Pancreas (tissue), 10 donors: ENCODE measurements around the gene HSPA5. TPM values are rescaled to one million over a fixed set of nuclear protein-coding genes. Genes with fewer than 3 reads are reported as not detected.
"Not testable (repeated sequence)": the region's sequence is repeated elsewhere in the genome, so short reads cannot be mapped to it uniquely, and the experiment has no call there.

Source experiments
- ATAC-seq, 4 donors: fragments of 200-7000 bp; cut with Tn5 transposase; one replicate each; pipeline versions ENCODE4 v1.8.0 to v1.9.1; 2020; ENCODE audit warnings: mild to moderate bottlenecking in 4 of 4, moderate library complexity in 4 of 4
- DNase-seq, 6 donors: peaks; one replicate each; pipeline ENCODE4 v3.0.0-alpha.2; 2020
- FAIRE-seq: peaks from 2 replicates; lab custom pipeline; 2012; peaks lifted over from hg19 to GRCh38; lab: Jason Lieb, UNC
- H3K27ac ChIP-seq, 4 donors: fragments of 200-600 bp; sonication (generic); 1 replicate in 3 of 4; 2 replicates in 1 of 4; pipeline versions ENCODE4 v1.5.0 to v1.8.0; 2020
- H3K27me3 ChIP-seq, 4 donors: fragments of 200-600 bp; one replicate each; pipeline ENCODE4 v1.8.0; 2021
- H3K36me3 ChIP-seq, 3 donors: fragments of 200-600 bp; sonication (generic) in 1 of 3; one replicate each; pipeline versions ENCODE4 v1.5.0 to v1.8.0; 2020 to 2021
- H3K4me1 ChIP-seq, 3 donors: fragments of 200-600 bp; one replicate each; pipeline ENCODE4 v1.8.0; 2021
- H3K4me3 ChIP-seq, 4 donors: fragments of 200-600 bp; sonication (generic) in 2 of 4; one replicate each; pipeline versions ENCODE4 v1.5.0 to v1.8.0; 2020 to 2021
- H3K9me3 ChIP-seq, 4 donors: fragments of 200-600 bp; one replicate each; pipeline ENCODE4 v1.8.0; 2021
- whole genome bisulfite sequencing, 2 donors: extraction: QIAGEN DNeasy Blood & Tissue Kit; methylation state at CpG; one replicate each; pipeline ENCODE4 v1.1.7; 2013; 5-methylcytosine and 5-hydroxymethylcytosine counted together
- intact Hi-C, 3 donors: fragments of 100-400 bp; cut with DNase I; formaldehyde crosslinking; loops; one replicate each; pipeline versions ENCODE4 v1.11.1 to v1.14.2; 2022
- polyA plus RNA-seq, 2 donors: library from polyadenylated mRNA; stranded (reverse); fragments of 200-250 nt; gene quantifications; one replicate each; pipeline ENCODE4 v1.2.3, GENCODE V29; 2013
- total RNA-seq, 6 donors: library from RNA; stranded (reverse); fragmentation: NEBNext Ultra II Directional in 4 of 6; extraction: Animal tissue kit (Norgen Biotek cat#: 25700) in 4 of 6; gene quantifications; one replicate each; pipeline versions ENCODE4 v1.2.1 to v1.2.4, GENCODE V29; 2021 to 2023
- TF ChIP-seq, protein P1 (sequence below), 4 donors: fragments of 200-600 bp; sonication (generic) in 3 of 4; IDR thresholded peaks; one replicate each; pipeline versions ENCODE4 v1.5.0 to v1.8.0; 2021; ENCODE audit warnings: antibody characterized with exemption in 4 of 4
- donor health status: healthy with polysubstance abuse.
- donor health status: DM: no; HTN: no; CAD: no; lungs with moderate emphysema.
- donor health status: DM: no; HTN: no; CAD: no.
- donor health status: control.
- donor health status: control.
- donor health status: Bipolar disorder and iron deficiency.
- donor health status: DM: yes; HTN: yes; CAD: no.
- donor health status: DM: no; HTN: no; CAD: no.
- donor health status: DM: no; HTN: no; CAD: no.
- donor health status: DM: yes; HTN: yes; CAD: no.

Gene HSPA5
- total and polyA plus RNA-seq, 8 donors = 50.2 to 248 (median 165) TPM

DNA sequence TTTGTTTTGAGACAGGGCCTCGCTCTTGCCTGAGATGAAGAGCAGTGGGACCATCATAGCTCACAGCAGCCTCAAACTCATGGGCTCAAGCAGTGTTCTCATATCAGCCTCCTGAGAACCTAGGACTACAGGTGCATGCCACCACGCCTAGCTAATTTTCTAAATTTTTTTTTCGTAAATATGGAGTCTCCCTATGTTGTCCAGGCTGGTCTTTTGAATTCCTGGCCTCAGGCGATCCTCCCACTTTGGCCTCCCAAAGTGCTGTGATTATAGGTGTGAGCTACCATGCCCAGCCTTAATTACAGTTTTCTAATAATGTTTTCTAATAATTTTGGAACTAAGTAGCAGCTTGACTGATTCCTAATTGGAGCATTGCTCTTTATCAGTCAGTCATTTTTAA is 35.6 kb upstream of the HSPA5 start:
- TF ChIP-seq, protein P1, sequence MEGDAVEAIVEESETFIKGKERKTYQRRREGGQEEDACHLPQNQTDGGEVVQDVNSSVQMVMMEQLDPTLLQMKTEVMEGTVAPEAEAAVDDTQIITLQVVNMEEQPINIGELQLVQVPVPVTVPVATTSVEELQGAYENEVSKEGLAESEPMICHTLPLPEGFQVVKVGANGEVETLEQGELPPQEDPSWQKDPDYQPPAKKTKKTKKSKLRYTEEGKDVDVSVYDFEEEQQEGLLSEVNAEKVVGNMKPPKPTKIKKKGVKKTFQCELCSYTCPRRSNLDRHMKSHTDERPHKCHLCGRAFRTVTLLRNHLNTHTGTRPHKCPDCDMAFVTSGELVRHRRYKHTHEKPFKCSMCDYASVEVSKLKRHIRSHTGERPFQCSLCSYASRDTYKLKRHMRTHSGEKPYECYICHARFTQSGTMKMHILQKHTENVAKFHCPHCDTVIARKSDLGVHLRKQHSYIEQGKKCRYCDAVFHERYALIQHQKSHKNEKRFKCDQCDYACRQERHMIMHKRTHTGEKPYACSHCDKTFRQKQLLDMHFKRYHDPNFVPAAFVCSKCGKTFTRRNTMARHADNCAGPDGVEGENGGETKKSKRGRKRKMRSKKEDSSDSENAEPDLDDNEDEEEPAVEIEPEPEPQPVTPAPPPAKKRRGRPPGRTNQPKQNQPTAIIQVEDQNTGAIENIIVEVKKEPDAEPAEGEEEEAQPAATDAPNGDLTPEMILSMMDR (IDR thresholded peaks at IDR 0.05) = no peak
- H3K9me3 ChIP-seq = no peaks in the 10 kb centered on the region
- H3K4me1 ChIP-seq = peaks cover 0 to 25% (median 15%) of the 10 kb centered on the region in 3 donors
- DNase-seq (no peak), FAIRE-seq (no peak), ATAC-seq (no peak)
- 97% methylated on average over 4 of the region's 4 CpGs for WGBS, 2 donors
- no peak overlapping the region for H3K27ac ChIP-seq
- intact Hi-C loops = no loop called here
- no peak overlapping the region for H3K4me3 ChIP-seq
- no peaks in the 10 kb centered on the region for H3K36me3 ChIP-seq
- no peaks in the 10 kb centered on the region for H3K27me3 ChIP-seq

DNA sequence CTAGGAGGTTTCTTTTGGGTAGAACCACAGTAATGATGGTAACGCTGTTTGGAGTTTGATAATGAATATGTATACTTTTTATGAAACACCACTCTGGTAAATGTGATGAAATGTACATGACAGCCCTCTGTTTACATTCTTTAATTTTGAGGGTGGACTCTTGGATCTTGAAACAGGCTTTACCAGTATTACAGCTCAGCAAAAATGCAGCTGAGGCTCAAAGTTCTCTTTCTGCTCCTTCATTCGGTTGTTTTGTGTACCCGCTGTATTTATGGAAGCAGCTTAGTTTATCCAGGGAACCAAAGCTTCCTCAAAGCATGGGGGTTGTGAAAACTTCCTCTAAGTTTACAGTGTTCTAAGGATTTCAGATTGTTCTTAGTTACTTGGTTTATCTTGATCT is 31.6 kb upstream of the HSPA5 start:
- TF ChIP-seq, protein P1 (IDR thresholded peaks at IDR 0.05) = no peak
- H3K4me3 ChIP-seq = no peak overlapping the region
- peaks cover 0 to 31% (median 29%) of the 10 kb centered on the region in 3 donors for H3K4me1 ChIP-seq
- H3K27me3 ChIP-seq = no peaks in the 10 kb centered on the region
- peak overlapping the region in 2 of 4 donors; percentile 28 to 44 for H3K27ac ChIP-seq
- DNase-seq = no peak
- intact Hi-C loops = no loop called here
- no peak for FAIRE-seq
- H3K36me3 ChIP-seq = no peaks in the 10 kb centered on the region
- 21 to 28% methylated on average over 3 of the region's 3 CpGs for WGBS, 2 donors
- H3K9me3 ChIP-seq = no peaks in the 10 kb centered on the region
- ATAC-seq = peak; percentile 35 to 86 (median 76)

DNA sequence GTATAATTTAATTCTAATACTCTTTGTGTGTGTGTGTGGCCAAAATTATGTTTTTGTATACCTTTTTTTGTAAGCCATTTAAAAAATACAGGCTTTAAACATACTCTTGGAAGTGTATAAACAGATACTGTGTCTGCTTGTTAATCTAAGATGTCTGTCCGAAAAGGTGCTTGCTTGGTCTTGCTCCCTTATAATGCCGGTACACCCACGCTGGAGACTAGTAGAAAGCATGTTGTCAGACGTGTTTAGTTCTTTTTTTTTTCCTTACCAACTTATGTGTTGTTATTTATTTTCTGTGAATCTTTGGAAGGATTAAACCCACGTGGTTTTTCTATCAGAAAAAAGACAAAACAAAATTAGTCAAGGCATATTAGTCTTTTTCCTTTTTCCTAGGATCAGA is 29.9 kb upstream of the HSPA5 start:
- TF ChIP-seq, protein P1 (IDR thresholded peaks at IDR 0.05) = no peak
- H3K4me1 ChIP-seq = peaks cover 0 to 31% (median 24%) of the 10 kb centered on the region in 3 donors
- H3K9me3 ChIP-seq = no peaks in the 10 kb centered on the region
- H3K27ac ChIP-seq = no peak overlapping the region
- FAIRE-seq = no peak
- H3K4me3 ChIP-seq = no peak overlapping the region
- no peaks in the 10 kb centered on the region for H3K36me3 ChIP-seq
- intact Hi-C loops = no loop called here
- H3K27me3 ChIP-seq = no peaks in the 10 kb centered on the region
- WGBS, 2 donors = 85 to 87% methylated on average over 5 of the region's 5 CpGs
- no peak for ATAC-seq
- no peak for DNase-seq

DNA sequence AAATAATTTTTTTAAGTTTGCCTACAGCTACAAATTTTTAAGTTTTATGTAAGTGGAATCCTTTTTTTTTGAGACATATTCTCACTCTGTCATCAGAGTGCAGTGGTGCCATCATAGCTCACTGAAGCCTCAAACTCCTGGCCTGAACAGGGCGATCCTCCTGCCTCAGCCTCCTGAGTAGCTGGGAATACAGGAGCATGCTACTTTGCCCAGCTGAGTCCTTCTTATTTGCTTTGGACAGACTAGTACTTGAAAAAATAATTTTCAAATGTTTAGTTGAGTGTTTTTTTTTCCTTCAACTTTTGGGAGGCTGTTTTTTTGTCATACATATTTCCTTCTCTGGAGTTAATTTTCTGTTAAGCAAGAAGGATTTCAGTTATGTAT is 27.9 kb upstream of the HSPA5 start:
- intact Hi-C loops = no loop called here
- WGBS, 2 donors = 90% methylated on average over 1 of the region's 1 CpG
- no peak overlapping the region for H3K4me3 ChIP-seq
- TF ChIP-seq, protein P1 (IDR thresholded peaks at IDR 0.05) = no peak
- no peaks in the 10 kb centered on the region for H3K36me3 ChIP-seq
- no peaks in the 10 kb centered on the region for H3K9me3 ChIP-seq
- no peak for FAIRE-seq
- H3K4me1 ChIP-seq = peaks cover 0 to 31% (median 24%) of the 10 kb centered on the region in 3 donors
- H3K27ac ChIP-seq = no peak overlapping the region
- no peak for DNase-seq
- H3K27me3 ChIP-seq = no peaks in the 10 kb centered on the region
- no peak for ATAC-seq

DNA sequence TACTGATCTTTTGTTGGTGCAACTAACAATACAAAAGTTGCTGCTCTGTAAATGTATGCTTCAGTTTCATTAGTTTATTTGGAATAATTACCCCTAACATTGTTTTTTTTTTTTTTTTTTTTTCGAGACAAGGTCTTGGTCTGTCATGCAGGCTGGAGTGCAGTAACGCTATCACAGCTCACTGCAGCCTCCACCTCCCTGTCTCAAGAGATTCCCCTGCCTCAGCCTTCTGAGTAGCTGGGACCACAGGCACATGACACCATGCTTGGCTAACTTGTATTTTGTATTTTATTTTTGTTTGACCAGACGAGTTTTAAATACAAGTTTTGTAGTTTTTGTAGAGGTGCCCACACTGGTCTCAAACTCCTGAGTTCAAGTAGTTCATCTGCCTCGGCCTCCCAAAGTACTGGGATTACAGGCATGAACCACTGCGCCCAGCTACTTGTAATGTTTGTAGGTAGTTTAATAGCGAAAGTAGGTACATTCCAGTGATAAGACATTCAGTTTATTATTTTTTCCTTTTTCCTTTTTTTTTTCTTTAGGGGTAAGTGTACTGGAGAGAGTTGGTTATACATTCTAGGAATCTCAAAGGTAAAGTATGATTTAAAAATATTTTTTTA is 27.4 kb upstream of the HSPA5 start:
- H3K27ac ChIP-seq = no peak overlapping the region
- no peaks in the 10 kb centered on the region for H3K36me3 ChIP-seq
- intact Hi-C loops = no loop called here
- no peaks in the 10 kb centered on the region for H3K9me3 ChIP-seq
- H3K4me1 ChIP-seq = peaks cover 0 to 31% (median 24%) of the 10 kb centered on the region in 3 donors
- no peak overlapping the region for H3K4me3 ChIP-seq
- no peak for ATAC-seq
- no peak for FAIRE-seq
- H3K27me3 ChIP-seq = no peaks in the 10 kb centered on the region
- DNase-seq = no peak
- TF ChIP-seq, protein P1 (IDR thresholded peaks at IDR 0.05) = no peak
- WGBS, 2 donors = 71 to 79% methylated on average over 6 of the region's 6 CpGs

DNA sequence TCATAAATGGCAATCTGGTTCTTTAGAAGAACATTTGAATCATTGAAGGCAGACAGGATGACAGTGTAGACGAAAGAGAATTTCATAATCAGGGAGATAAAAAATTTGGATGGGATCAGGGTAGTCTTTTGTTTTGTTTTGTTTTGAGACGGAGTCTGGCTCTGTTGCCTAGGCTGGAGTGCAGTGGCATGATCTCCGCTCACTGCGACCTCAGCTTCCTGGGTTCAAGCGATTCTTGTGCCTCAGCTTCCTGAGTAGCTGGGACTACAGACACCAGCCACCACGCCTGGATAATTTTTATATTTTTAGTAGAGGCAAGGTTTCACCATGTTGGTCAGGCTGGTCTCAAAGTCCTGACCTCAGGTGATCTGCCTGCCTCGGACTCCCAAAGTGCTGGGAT is 22.9 kb upstream of the HSPA5 start:
- H3K9me3 ChIP-seq, intact Hi-C loops, H3K27me3 ChIP-seq, H3K36me3 ChIP-seq, H3K4me3 ChIP-seq, H3K27ac ChIP-seq, FAIRE-seq, ATAC-seq, DNase-seq: not testable (repeated sequence)
- WGBS, 2 donors = 90 to 93% methylated on average over 7 of the region's 7 CpGs
- H3K4me1 ChIP-seq = peaks cover 0 to 11% (median 8%) of the 10 kb centered on the region in 3 donors
